ENCODE measurements around the gene STMN3. TPM values are rescaled to one million over a fixed set of nuclear protein-coding genes. Genes with fewer than 3 reads are reported as not detected.

STMN3 gene
- total RNA-seq, 1 donor from 2014 or later: 14.3 TPM

GRCh38 chr20:63657937-63658748 is 4.9 kb upstream of the STMN3 start, which contains the start of gene RTEL1:
TSS of gene RTEL1 (plus strand) at chr20:63658312. CDS start at chr20:63659403, 1,091 bp downstream.
- intact Hi-C loops (cut with micrococcal nuclease): loop anchor here (1.0 to 10.0 kb wide), 13 partner anchors 16 to 723 kb away; partner anchors contain the start of genes ARFRP1, GID8, GMEB2 and PRPF6

- intact Hi-C loops (cut with micrococcal nuclease): loop anchor here (5.0 to 10.0 kb wide), 2 partner anchors 440 to 723 kb away; partner anchors contain the start of genes GID8 and YTHDF1
Measured at GRCh38 chr20:63657260-63657936, 4.2 kb upstream of the STMN3 start.

DNA sequence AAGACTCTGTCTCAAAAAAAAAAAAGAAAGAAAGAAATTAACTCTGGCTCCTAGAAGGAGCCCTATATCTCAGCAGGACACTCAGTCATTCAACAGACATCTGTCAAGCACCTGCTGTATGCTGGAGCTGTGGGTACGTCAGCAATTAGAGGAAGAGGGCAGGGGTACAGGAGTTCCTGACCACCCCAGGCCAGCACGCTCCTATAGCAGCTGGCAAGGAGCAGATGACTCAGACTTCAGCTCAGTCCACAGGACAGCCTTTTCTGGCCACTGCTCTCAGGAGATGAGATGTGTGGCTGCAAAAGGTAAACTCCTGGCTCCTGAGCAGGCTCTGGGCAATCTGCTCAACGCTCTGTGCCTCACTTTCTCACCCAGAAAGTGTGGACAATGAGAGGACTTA is 3.2 kb upstream of the STMN3 start:
- intact Hi-C loops (cut with micrococcal nuclease): loop anchor here (5.0 to 10.0 kb wide), 2 partner anchors 439 to 722 kb away; partner anchors contain the start of genes GID8 and YTHDF1

- intact Hi-C loops (cut with micrococcal nuclease): loop anchor here (5.0 to 10.0 kb wide), 2 partner anchors 438 to 720 kb away; partner anchors contain the start of genes GID8 and YTHDF1
Measured at GRCh38 chr20:63655249-63655648, 2.0 kb upstream of the STMN3 start.

DNA sequence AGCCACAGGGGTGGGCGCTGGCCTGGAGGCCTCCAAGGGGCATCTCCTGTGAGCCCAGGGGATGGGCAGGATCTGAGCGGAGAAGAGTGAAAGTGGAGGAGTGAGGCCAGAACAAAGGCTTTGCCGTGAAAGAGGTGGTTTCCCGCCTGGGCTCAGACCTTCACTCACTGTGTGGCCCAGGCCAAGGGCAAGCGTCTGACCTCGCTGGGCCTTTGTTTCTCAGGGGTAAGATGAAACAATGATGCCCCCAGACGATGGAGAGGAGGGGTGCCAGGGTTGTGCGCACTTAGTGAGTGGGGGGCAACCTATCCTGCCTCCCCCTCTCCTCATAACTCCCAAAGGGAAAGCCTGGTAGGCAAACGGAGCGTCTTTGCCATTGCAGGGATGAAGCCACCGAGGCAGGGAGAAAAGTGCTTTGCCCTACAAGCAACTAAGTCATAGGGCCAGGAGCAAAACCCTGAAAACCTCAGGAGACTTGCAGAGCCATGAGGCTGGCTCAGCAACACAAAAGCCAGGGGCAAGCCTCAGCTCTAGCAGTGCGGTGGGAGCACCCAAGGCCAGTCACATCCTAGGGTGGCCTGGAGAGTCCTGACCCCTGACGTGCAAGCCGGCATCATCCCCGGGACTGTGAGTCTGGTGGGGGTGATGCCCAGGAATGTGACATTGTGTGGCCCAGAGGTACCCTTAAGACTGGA is 897 bp upstream of the STMN3 start:
- intact Hi-C loops (cut with micrococcal nuclease): loop anchor here (10.0 kb wide), 1 partner anchor 719 kb away; the partner anchor contains the start of gene GID8

DNA sequence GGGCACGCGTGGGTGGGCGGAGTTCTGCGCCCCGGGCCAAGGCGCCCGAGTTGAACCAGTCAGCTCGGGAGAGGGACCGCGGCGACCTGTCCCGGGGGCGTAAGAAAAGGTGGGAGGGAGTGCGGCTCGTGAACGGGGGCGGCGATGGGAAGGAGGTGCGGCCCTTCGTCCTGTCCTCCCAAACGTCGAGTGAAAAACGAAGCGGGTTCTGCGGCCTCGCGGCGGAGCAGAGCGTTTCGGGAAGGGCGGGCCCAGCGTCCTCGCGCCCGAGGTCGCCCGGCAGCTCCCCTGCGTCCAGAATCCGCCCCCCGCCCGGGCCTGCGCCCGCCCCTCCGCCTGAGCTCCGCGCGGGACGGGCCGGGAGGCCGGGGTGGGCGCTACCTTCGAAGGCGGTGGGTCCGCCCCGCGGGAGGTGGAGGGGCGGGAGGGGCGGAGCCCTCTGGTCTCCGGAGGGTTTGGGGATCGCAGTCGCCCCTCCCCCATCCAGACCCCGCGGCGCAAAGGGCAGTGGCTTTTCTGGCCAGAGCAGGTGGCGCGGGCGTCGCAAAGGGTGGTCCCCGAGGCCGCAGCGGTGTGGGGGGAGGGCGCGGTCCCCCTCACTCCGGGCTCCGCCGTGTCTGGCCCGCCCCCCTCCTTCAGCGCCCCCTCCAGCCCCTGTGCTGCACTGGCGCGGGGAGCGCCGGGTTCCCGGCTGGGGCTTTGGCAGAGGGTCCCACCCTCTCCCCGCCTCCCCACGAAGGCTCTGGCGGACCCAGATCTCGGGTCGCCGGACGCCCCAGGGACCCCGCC is 838 bp downstream of the STMN3 start:
- intact Hi-C loops (cut with micrococcal nuclease): loop anchor here (10.0 kb wide), 1 partner anchor 718 kb away; the partner anchor contains the start of gene GID8

GRCh38 chr20:63651942-63652191 is 1.4 kb downstream of the STMN3 start:
- intact Hi-C loops (cut with micrococcal nuclease): loop anchor here (10.0 kb wide), 1 partner anchor 717 kb away; the partner anchor contains the start of gene GID8

DNA sequence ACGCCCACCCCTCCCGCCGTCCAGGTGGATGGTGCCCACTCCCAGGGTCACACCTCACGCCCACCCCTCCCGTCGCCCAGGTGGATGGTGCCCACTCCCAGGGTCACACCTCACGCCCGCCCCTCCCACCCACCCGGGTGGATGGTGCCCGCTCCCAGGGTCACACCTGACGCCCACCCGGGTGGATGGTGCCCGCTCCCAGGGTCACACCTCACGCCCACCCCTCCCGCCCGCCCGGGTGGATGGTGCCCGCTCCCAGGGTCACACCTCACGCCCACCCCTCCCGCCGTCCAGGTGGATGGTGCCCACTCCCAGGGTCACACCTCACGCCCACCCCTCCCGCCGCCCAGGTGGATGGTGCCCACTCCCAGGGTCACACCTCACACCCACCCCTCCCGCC is 2.7 kb downstream of the STMN3 start:
- intact Hi-C loops (cut with micrococcal nuclease): loop anchor here (10.0 kb wide), 1 partner anchor 716 kb away; the partner anchor contains the start of gene GID8

DNA sequence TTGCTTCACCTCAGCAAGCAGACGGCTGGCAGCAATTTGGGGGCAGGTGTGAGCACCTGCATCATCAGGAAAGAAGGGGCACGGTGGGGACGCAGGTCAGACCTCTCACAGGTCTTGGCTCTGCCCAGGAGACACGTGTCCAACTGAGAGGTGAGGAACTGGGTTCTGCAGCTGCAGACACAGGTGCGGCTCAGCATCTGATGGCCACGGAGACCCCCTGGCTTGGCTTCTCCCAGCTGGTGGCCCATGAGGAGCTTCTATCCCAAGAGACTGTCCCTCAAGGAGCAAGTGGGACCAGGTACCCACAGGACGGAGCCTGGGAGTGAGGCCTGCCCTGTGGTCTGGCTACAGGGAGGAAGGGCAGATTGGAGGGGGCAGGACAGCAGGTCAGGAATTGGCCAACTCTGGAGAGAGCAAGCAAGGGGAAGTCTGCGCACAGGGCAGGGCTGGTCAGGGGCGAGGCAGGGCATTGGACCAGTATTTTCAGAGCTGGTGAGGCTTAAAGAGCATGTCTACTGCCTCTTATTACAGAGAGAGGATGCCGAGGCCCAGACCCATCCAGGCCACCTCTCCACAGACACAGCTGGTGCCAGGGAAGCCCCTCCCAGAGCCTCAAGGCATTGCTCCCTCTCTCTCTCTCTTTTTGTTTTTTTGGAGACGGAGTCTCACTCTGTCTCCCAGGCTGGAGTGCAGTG is 4.2 kb downstream of the STMN3 start:
- intact Hi-C loops (cut with micrococcal nuclease): no loop called here

- intact Hi-C loops (cut with micrococcal nuclease): no loop called here
Measured at GRCh38 chr20:63648190-63648589, 5.0 kb downstream of the STMN3 start.

DNA sequence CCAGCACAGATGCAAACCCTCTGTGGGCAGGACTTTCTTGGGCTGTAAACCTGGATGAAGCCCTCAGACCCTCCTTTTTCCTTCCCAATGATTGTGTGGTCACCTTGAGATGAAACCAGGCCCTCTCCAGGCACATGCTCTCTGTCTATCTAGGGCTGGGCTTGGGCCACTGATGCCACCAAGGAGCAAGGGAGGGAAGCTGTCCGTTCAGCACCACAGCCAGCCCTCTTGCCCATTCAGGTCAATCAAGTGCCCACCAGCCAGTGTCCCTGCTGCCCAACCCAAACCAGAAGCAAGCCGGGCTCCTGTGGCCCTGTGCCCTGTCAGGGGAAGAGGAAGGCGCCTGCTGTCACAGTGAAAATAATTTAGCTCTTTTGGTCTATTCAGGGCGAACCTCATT is 8.0 kb downstream of the STMN3 start:
- intact Hi-C loops (cut with micrococcal nuclease): no loop called here

DNA sequence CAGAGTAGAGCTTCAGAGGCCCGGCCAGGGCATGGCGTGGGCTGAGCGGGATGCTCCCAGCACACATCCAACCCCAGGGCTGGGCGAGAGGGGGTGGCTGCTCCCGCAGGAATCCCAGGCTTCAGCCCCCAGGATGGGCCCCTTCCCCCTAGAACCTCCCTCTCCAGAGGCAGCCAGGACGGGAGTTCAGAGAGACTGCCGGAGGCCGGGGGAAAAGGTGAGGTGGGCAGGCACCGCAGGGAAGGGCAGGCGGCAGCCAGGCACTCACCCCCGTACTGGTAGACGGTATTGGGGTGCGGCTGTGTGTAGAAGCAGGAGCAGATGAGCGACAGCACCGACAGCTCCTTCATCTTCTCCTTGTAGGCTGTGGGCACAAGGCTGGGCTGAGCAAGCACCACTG is 9.3 kb downstream of the STMN3 start:
- intact Hi-C loops (cut with micrococcal nuclease): loop anchor here (5.0 kb wide), 1 partner anchor 852 kb away; no protein-coding TSS in a partner anchor

DNA sequence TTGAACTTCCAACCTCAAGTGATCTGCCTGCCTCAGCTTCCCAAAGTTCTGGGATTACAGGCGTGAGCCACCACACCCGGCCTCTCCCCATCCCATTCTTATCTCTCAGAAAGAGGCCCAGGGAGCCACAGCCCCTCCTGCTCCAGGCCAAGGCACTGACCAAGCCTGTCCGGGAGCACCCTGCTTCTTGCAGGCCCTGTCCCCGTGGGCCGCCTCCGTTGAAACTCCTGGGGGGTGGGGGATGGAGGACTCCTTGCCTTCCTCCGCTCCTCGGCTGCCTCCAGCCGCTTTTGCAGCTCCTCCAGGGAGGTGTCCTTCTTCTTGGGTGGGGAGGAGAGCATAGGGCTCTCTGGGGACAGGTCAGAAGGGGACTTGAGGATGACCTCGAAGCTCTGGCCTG is 9.7 kb downstream of the STMN3 start:
- intact Hi-C loops (cut with micrococcal nuclease): loop anchor here (5.0 kb wide), 1 partner anchor 851 kb away; no protein-coding TSS in a partner anchor

DNA sequence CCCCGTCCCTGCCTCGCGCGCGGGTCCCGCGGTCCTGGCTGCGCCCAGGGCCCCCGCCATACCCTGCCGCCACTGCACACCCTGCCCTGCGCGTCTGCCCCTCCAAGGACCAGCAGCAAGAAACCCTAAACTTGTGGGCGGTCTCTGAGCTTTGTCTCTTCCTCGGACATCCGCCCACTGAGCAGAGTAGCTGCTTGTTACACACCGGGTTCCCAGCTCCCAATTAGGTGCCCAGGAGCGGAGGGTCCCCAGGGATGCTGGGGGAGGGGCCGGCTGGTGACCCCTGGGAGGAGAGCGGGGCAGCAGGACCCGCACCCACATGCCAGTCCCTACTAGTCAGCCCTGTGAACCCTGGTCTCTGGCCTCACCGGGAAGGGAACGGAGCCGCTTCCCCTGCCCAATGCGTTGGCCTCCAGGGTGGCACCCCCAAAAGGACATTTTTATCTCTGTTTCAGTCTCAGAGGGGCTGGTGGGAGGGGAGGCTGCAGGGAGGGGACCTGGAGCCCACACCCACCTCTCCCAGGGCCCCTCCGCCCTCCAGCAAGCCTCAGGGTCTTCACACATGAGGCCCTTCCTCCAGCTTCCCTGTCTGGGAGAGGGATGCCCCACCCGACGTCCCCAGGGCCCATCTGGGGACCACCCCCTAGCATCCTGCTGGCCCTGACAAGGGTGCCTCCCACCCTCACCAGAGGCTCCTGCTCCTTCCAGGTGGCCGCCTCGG is 10.5 kb downstream of the STMN3 start:
- intact Hi-C loops (cut with micrococcal nuclease): loop anchor here (1.0 to 5.0 kb wide), 5 partner anchors 16 to 850 kb away; partner anchors contain the start of genes PPDPF and RTEL1

DNA sequence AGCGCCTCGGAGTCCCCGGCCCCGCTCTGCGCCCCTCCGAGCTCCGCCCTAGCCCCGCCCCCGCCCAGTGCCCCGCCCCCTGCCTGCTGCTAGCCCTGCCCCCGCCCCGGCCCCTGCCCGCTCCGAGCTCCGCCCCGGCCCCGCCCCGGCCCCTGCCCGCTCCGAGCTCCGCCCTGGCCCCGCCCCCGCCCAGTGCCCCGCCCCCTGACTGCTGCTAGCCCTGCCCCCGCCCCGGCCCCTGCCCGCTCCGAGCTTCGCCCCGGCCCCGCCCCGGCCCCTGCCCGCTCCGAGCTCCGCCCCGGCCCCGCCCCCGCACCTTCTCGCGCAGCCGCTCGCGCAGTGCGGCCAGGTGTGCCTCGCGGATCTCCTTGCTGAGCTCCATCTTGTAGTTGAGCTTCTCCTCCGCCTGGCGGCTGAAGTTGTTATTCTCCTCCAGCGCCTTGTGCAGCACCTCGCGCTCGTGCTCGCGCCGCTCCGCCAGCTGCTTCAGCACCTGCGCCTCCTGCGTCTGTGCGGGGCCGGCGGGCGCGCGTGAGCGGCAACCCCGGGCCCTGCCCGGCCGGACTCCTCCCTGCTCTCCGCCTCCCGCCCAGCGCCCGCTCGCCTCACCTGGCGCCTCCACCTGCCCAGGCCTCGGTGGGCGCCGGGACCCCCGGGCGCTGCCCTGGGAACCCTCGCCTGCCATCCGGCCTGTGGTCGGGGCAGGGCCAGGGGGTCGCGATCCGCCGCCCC is 11.3 kb downstream of the STMN3 start:
- intact Hi-C loops (cut with micrococcal nuclease): loop anchor here (1.0 to 5.0 kb wide), 5 partner anchors 16 to 850 kb away; partner anchors contain the start of genes PPDPF and RTEL1

DNA sequence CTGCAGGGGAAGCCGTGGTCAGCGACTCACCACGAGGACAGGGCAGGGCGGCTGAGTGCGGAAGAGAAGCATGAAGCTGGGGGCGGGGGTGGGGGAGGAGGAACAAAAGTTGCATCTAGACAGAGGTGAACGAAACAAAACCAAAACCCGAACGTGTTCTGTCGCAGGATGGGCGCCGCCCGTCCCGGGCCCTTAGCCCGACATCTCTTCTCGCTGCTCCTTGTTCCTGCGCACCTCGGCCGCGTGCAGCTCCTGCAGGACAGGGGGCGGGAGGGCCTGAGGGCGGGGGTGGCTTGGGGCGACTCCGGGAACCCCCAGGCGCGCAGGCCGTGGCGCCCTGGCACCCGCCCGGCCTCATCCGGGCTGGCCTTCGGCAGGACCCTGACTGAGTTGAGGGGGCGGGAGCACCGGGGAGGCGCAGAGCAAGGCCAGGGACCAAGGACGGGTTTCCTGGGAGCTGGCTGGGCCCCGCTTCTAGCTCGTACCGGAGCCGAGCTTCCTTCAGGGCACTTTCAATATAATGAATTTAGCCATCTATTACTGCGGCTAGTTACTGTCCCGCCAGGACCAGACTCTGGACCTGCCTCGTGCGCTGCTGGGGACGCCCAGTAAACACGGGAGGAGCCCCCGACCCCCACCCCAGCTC is 12.0 kb downstream of the STMN3 start:
- intact Hi-C loops (cut with micrococcal nuclease): loop anchor here (5.0 kb wide), 1 partner anchor 849 kb away; no protein-coding TSS in a partner anchor

DNA sequence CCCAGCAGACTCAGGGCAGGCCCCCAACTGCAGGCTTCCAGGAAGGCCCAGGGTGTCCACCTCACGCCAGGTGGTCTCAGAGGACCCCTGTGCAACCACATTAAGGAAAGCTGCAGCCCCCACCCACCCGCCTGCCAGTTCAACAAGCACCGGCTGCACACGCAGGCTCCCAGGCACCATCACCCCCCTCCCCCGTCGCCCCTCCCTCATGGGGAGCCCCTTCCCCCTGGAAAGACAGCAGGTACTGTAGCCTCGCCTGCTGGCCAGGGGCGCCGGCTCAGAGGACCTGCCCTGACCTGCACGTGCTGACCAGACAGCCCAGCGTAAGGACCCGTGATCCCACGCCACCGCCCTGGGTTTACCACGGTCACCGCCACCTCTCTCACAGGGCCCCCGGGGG is 12.5 kb downstream of the STMN3 start:
- intact Hi-C loops (cut with micrococcal nuclease): loop anchor here (5.0 kb wide), 1 partner anchor 848 kb away; no protein-coding TSS in a partner anchor

DNA sequence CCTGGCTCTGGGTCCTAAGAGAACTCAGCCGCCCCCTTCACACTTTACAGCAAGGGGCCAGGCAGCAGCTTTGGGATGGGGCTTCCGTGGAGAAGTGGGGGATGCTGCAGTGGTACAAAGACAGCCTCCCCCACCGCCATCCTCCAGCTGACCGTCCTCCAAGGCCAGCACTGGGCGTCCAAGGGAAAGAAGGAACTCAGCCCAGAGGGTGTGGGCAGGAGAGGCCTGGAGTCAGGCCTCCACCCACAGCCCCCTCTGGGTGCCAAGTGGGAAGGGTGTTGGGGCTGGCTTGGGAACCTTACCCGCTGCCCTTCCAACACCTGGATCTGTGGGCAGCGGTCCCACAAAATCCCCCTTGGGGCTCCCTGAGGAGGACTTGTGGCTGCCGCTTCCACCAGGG is 13.1 kb downstream of the STMN3 start:
- intact Hi-C loops (cut with micrococcal nuclease): loop anchor here (5.0 kb wide), 1 partner anchor 848 kb away; no protein-coding TSS in a partner anchor
